GM19455 (cell line): ENCODE measurements around the gene KRT74.

Experiments
- ATAC-seq: cut with Tn5 transposase; IDR thresholded peaks from one replicate; pipeline ENCODE4 v1.9.1; 2021; ENCODE audit not compliant: unreplicated experiment

KRT74 gene

GRCh38 chr12:52573743-52574142 is at the start of gene KRT74:
KRT74 (minus strand) TSS chr12:52573843; CDS start chr12:52573777, 66 bp downstream.
- ATAC-seq: no peak

- no peak for ATAC-seq
These were observed 48.7 kb upstream of the KRT74 start for GRCh38 chr12:52622349-52622748.

GRCh38 chr12:52618866-52619265 is 45.2 kb upstream of the KRT74 start:
- no peak for ATAC-seq

GRCh38 chr12:52618216-52618615 is 44.6 kb upstream of the KRT74 start, which contains the start of gene KRT73:
KRT73 (minus strand) TSS chr12:52618559; CDS start chr12:52618524, 35 bp downstream.
- no peak for ATAC-seq

GRCh38 chr12:52617403-52617785 is 43.8 kb upstream of the KRT74 start:
- ATAC-seq: no peak

GRCh38 chr12:52616680-52617402 is 43.2 kb upstream of the KRT74 start:
- ATAC-seq: no peak

GRCh38 chr12:52615912-52616311 is 42.3 kb upstream of the KRT74 start:
- ATAC-seq: no peak

- ATAC-seq: no peak
These were observed 41.7 kb upstream of the KRT74 start for GRCh38 chr12:52615208-52615868.

GRCh38 chr12:52614381-52615207 is 41.0 kb upstream of the KRT74 start:
- no peak for ATAC-seq

GRCh38 chr12:52613384-52614030 is 39.9 kb upstream of the KRT74 start:
- ATAC-seq: no peak

- no peak for ATAC-seq
These were observed 39.1 kb upstream of the KRT74 start for GRCh38 chr12:52612431-52613383.

- ATAC-seq: no peak
These were observed 37.4 kb upstream of the KRT74 start for GRCh38 chr12:52611080-52611468.

GRCh38 chr12:52608826-52609630 is 35.4 kb upstream of the KRT74 start:
- ATAC-seq: no peak

GRCh38 chr12:52608161-52608560 is 34.5 kb upstream of the KRT74 start:
- ATAC-seq: no peak

GRCh38 chr12:52607314-52607713 is 33.7 kb upstream of the KRT74 start:
- ATAC-seq: no peak

- no peak for ATAC-seq
These were observed 33.1 kb upstream of the KRT74 start for GRCh38 chr12:52606581-52607218.

- ATAC-seq: no peak
These were observed 32.5 kb upstream of the KRT74 start for GRCh38 chr12:52606096-52606495.

GRCh38 chr12:52605542-52605941 is 31.9 kb upstream of the KRT74 start:
- no peak for ATAC-seq

GRCh38 chr12:52604859-52605258 is 31.2 kb upstream of the KRT74 start:
- ATAC-seq: no peak
